Activated CD8-positive, alpha-beta T cell treated with anti-CD3 and anti-CD28 coated beads for 36 hours (primary cell): ENCODE measurements around the gene CLSTN3. TPM values are rescaled to one million over a fixed set of nuclear protein-coding genes. Genes with fewer than 3 reads are reported as not detected.
A peak's percentile ranks its signal among the peaks of the same experiment; 100 is the strongest.

ENCODE experiments used
- ATAC-seq: fragments of 200-7000 bp; cut with Tn5 transposase; one replicate; pipeline ENCODE4 v1.10.0; 2021; ENCODE audit warnings: mild to moderate bottlenecking, moderate library complexity
- CTCF ChIA-PET: fragments of 350-600 bp; sonication (Branson Sonifier 250); formaldehyde crosslinking; loops from one replicate; lab custom pipeline; 2021; ENCODE audit warnings: antibody characterized with exemption; lab: Charles Lee
- POLR2A ChIA-PET: fragments of 350-600 bp; sonication (Branson Sonifier 250); formaldehyde crosslinking; loops from one replicate; lab custom pipeline; 2021; ENCODE audit warnings: antibody characterized with exemption; lab: Charles Lee
- DNase-seq: peaks from one replicate; pipeline ENCODE4 v3.0.0-alpha.2; 2020
- H3K27ac Mint-ChIP-seq: one replicate; pipeline ENCODE4 v1.8.0; 2021; ENCODE audit warnings: mild to moderate bottlenecking, mixed read lengths
- H3K27me3 Mint-ChIP-seq: one replicate; pipeline ENCODE4 v1.8.0; 2021; ENCODE audit warnings: mixed read lengths
- H3K36me3 Mint-ChIP-seq: one replicate; pipeline ENCODE4 v1.8.0; 2021; ENCODE audit warnings: low read depth, mixed read lengths
- H3K4me1 Mint-ChIP-seq: one replicate; pipeline ENCODE4 v1.8.0; 2021; ENCODE audit warnings: low read depth, mixed read lengths
- H3K4me3 Mint-ChIP-seq: one replicate; pipeline ENCODE4 v1.8.0; 2021; ENCODE audit warnings: mild to moderate bottlenecking, moderate library complexity, mixed read lengths
- H3K9me3 Mint-ChIP-seq: one replicate; pipeline ENCODE4 v1.8.0; 2021; ENCODE audit warnings: mixed read lengths
- intact Hi-C: fragments of 100-400 bp; cut with micrococcal nuclease; formaldehyde crosslinking; loops from one replicate; pipeline ENCODE4 v1.10.0; 2022
- total RNA-seq, 2 experiments: library from RNA; stranded (reverse); gene quantifications; one replicate each; pipeline ENCODE4 v1.2.3, GENCODE V29; 2021
- TF ChIP-seq, protein P1 (sequence below): fragments of 200-600 bp; IDR thresholded peaks from one replicate; pipeline ENCODE4 v1.8.0; 2022; ENCODE audit warnings: antibody characterized with exemption, mild to moderate bottlenecking

CLSTN3 gene
- total RNA-seq, 2 experiments from 2014 or later = 29.0 to 30.8 TPM

DNA sequence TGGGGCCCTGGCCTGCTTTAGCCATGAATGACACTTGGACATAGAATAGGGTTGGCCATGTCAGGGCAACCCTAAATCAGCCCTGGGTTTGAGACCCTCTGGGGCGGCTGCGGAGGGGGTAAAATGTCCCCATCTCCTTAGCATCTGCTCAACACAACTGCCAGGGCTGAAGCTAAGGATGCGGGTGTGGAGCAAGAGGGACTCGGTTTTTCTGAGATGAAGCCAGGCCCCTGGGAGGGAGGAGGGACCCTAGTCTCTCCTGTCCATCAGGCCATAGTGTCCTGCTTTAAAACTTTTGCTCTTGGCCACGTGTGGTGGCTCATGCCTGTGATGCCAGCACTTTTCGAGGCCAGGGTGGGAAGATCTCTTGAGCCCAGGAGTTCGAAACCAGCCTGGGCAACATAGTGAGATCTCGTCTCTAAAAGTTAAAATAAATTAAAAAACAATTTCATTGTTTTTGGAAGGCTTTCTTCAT, 37.1 kb upstream of the CLSTN3 start:
- Mint-ChIP-seq H3K4me3 (no peak overlapping the region), H3K9me3 (no peaks in the 10 kb centered on the region), H3K4me1 (peaks cover 6% of the 10 kb centered on the region), H3K27ac (no peak overlapping the region), H3K36me3 (no peaks in the 10 kb centered on the region), H3K27me3 (no peaks in the 10 kb centered on the region)
- ChIA-PET POLR2A (interaction anchor here (0.8 to 2.4 kb wide), 5 partner anchors 9 to 149 kb away, joined by 3 to 14 read pairs (median 4); partner anchors contain the start of genes C12orf57, C1RL, LPCAT3 and RNU7-1), CTCF (interaction anchor here (1.0 to 2.7 kb wide), 6 partner anchors 10 to 94 kb away, joined by 3 to 13 read pairs (median 4); no protein-coding TSS in a partner anchor)
- DNase-seq (no peak), ATAC-seq (peak; percentile 9)
- TF ChIP-seq, protein P1, sequence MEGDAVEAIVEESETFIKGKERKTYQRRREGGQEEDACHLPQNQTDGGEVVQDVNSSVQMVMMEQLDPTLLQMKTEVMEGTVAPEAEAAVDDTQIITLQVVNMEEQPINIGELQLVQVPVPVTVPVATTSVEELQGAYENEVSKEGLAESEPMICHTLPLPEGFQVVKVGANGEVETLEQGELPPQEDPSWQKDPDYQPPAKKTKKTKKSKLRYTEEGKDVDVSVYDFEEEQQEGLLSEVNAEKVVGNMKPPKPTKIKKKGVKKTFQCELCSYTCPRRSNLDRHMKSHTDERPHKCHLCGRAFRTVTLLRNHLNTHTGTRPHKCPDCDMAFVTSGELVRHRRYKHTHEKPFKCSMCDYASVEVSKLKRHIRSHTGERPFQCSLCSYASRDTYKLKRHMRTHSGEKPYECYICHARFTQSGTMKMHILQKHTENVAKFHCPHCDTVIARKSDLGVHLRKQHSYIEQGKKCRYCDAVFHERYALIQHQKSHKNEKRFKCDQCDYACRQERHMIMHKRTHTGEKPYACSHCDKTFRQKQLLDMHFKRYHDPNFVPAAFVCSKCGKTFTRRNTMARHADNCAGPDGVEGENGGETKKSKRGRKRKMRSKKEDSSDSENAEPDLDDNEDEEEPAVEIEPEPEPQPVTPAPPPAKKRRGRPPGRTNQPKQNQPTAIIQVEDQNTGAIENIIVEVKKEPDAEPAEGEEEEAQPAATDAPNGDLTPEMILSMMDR = no peak
- intact Hi-C loops = no loop called here

DNA sequence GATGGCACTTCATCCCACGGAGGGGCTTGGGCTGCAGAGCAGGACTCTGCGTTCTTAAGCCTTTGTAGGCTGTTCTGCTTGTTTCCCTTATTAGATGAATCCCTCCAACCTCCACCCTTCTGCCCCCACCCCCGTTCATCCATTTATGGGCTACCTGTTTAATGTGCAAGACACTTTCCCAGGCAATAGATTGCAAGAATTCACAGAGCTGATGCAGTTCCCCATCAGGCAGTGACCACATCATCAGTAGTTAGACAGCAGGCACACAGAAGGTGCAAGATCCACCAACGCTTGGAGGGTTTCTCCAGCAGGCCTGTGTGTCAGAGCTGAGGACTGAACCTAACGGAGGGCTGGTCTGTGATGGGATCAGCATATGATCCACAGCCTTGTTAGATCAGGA, 36.7 kb upstream of the CLSTN3 start:
- Mint-ChIP-seq H3K4me3 (no peak overlapping the region), H3K27ac (no peak overlapping the region), H3K36me3 (peaks cover 3% of the 10 kb centered on the region), H3K9me3 (no peaks in the 10 kb centered on the region), H3K4me1 (peaks cover 6% of the 10 kb centered on the region), H3K27me3 (no peaks in the 10 kb centered on the region)
- ATAC-seq (no peak), DNase-seq (no peak)
- TF ChIP-seq, protein P1 = no peak
- intact Hi-C loops = no loop called here
- ChIA-PET POLR2A (interaction anchor here (0.8 to 2.4 kb wide), 5 partner anchors 9 to 149 kb away, joined by 3 to 14 read pairs (median 4); partner anchors contain the start of genes C12orf57, C1RL, LPCAT3 and RNU7-1), CTCF (interaction anchor here (1.3 to 2.7 kb wide), 5 partner anchors 9 to 95 kb away, joined by 3 to 13 read pairs (median 6); no protein-coding TSS in a partner anchor)

DNA sequence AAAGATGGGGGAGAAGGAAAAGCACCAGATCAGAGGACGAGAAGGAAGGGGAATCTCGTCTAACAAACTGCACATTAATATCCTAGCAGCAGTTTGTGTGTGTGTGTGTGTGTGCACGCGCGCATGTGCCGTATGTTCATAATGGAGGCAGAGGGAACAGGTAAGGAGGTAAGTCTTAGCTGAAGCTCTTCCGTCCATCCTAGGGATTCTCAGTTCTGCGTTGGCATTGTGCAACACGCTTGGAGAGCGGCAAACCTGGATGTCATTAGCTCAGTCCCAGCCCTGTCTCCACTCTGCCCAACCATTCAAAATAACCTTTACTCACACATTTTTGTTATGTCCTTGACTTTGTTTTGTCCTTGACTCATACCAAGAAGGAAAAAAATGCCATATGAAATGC, 36.3 kb upstream of the CLSTN3 start:
- no peaks in the 10 kb centered on the region for H3K9me3 Mint-ChIP-seq
- H3K4me3 Mint-ChIP-seq = no peak overlapping the region
- intact Hi-C loops = no loop called here
- DNase-seq (no peak), ATAC-seq (no peak)
- H3K36me3 Mint-ChIP-seq = peaks cover 4% of the 10 kb centered on the region
- ChIA-PET POLR2A (interaction anchor here (1.0 to 2.4 kb wide), 2 partner anchors 76 to 150 kb away, joined by 6 to 14 read pairs; partner anchors contain the start of genes C12orf57, LPCAT3 and RNU7-1), CTCF (interaction anchor here (1.9 to 2.7 kb wide), 3 partner anchors 9 to 23 kb away, joined by 6 to 13 read pairs (median 12); no protein-coding TSS in a partner anchor)
- TF ChIP-seq, protein P1 = no peak
- H3K4me1 Mint-ChIP-seq = peaks cover 6% of the 10 kb centered on the region
- H3K27me3 Mint-ChIP-seq = no peaks in the 10 kb centered on the region
- no peak overlapping the region for H3K27ac Mint-ChIP-seq

DNA sequence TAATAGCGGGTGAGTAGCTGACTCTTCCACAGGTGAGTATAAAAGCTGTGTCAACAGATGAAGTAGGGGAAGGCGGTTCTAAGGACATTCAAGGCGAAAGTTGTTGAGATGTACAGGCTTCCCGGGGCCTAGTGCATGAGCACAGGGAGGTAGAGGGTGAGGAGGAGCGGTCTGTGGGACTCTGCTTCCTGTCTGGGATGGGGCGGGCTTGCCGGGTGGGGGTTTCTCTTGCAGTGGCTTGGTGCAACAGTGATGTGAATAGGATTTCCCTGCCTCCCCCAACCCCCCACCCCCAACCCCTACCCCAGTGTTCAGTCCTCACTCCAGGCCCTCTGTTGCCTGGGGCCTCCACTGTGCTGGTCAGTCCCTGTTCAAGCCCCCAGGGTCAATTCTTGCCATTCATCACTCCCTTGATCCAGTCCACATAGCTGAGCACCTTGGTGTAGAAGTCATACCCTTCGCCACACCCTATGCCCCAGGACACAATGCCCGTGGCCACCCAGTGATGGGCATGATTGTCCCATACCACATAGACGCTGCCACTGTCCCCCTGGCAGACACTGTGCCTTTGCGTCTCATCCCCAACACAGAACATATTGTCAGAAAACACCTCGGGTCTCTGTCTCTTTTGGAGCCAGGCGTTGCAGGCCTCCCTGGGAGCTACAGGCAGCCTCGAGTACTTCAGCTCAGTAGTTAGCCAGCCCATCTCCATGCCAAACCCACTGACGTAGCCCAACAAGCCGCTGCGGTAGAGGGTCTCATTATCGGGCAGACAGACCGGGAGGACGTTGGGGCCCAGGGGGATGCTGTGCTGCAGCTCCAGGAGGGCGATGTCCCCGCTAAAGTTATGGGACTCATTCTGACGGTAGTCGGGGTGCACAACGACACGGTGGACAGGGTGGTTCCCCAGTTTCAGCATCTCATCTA, 33.9 kb upstream of the CLSTN3 start:
- peaks cover 6% of the 10 kb centered on the region for H3K4me1 Mint-ChIP-seq
- no peaks in the 10 kb centered on the region for H3K27me3 Mint-ChIP-seq
- H3K4me3 Mint-ChIP-seq = no peak overlapping the region
- peaks cover 4% of the 10 kb centered on the region for H3K36me3 Mint-ChIP-seq
- POLR2A ChIA-PET = interaction anchor here (0.5 to 2.1 kb wide), 4 partner anchors 10 to 111 kb away, joined by 3 to 5 read pairs (median 4); no protein-coding TSS in a partner anchor
- H3K27ac Mint-ChIP-seq = no peak overlapping the region
- no peaks in the 10 kb centered on the region for H3K9me3 Mint-ChIP-seq
- intact Hi-C loops = no loop called here
- TF ChIP-seq, protein P1 = no peak
- CTCF ChIA-PET = interaction anchor here (0.9 to 1.5 kb wide), 5 partner anchors 8 to 189 kb away, joined by 3 to 4 read pairs (median 3); partner anchors contain the start of gene LPCAT3
- ATAC-seq (no peak), DNase-seq (no peak)
